HCT116 (cell line): ENCODE data around the gene IPO11.

Experiments
- POLR2A ChIP-seq: IDR thresholded peaks from 2 replicates; pipeline ENCODE4 v1.7.0; 2011; ENCODE audit warnings: borderline replicate concordance; ENCODE audit not compliant: insufficient read depth, insufficient read length; ENCODE audit errors: extremely low read depth
- TF ChIP-seq, protein P1 (sequence below), 3 experiments: fragments of 200-600 bp in 1 of 3; sonication (generic) in 1 of 3; IDR thresholded peaks in 2 of 3; conservative IDR thresholded peaks in 1 of 3; 2 replicates each; pipeline ENCODE4 v1.5.1; 2012 to 2017; ENCODE audit warnings: low read depth in 2 of 3, low read length in 2 of 3, antibody characterized with exemption in 1 of 3, borderline replicate concordance in 1 of 3, control low read depth in 1 of 3, mild to moderate bottlenecking in 1 of 3, mixed read lengths in 1 of 3, mixed run types in 1 of 3, moderate library complexity in 1 of 3; ENCODE audit not compliant: insufficient read depth in 1 of 3

DNA sequence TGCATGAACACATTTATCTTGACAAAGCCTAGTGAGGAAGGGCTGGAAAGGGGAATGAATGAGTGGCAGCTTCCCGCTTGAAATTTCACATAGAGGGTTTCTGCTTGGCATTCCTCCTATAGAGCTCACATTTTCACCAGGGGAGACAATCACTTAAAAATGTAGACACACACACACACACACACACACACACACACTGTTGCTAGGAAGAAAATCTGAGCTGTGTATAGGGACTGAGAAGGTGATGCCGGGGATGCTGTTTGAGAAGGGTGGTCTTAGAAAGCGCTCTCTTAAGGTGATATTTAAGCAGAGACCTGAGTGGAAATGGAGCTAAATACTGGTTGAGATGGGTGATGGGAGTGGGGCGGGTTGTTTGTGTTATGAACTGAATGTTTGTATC lies 236.5 kb downstream of the IPO11 start:
- TF ChIP-seq, protein P1, sequence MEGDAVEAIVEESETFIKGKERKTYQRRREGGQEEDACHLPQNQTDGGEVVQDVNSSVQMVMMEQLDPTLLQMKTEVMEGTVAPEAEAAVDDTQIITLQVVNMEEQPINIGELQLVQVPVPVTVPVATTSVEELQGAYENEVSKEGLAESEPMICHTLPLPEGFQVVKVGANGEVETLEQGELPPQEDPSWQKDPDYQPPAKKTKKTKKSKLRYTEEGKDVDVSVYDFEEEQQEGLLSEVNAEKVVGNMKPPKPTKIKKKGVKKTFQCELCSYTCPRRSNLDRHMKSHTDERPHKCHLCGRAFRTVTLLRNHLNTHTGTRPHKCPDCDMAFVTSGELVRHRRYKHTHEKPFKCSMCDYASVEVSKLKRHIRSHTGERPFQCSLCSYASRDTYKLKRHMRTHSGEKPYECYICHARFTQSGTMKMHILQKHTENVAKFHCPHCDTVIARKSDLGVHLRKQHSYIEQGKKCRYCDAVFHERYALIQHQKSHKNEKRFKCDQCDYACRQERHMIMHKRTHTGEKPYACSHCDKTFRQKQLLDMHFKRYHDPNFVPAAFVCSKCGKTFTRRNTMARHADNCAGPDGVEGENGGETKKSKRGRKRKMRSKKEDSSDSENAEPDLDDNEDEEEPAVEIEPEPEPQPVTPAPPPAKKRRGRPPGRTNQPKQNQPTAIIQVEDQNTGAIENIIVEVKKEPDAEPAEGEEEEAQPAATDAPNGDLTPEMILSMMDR (IDR thresholded peaks at IDR 0.05 in 2 of 3, conservative IDR thresholded peaks at IDR 0.05 in 1 of 3; ENCODE audit: borderline replicate concordance in 1 of 3, insufficient read depth in 1 of 3, low read depth in 2 of 3, low read length in 2 of 3): no peak
- TF ChIP-seq POLR2A: no peak
